Measurements from ENCODE around the gene NPTX1. TPM values are rescaled to one million over a fixed set of nuclear protein-coding genes. Genes with fewer than 3 reads are reported as not detected.

NPTX1 gene
- total and polyA plus RNA-seq, 4 donors, result under 0.01 TPM; not detected in 3

GRCh38 chr17:80455784-80456183, 20.6 kb downstream of the NPTX1 start:
- Histone ChIP-seq H3K4me3 (ENCODE audit: low read depth in 1 of 3, low read length in 3 of 3) (no peak overlapping the region), H3K36me3 (ENCODE audit: control insufficient read depth in 4 of 4, insufficient read depth in 3 of 4, low read depth in 1 of 4, low read length in 3 of 4) (no peaks in the 10 kb centered on the region), H3K4me1 (ENCODE audit: control insufficient read depth in 4 of 4, insufficient read depth in 4 of 4, low read length in 3 of 4) (peaks cover 4 to 14% (median 13%) of the 10 kb centered on the region in 4 donors), H3K27ac (ENCODE audit: low read depth in 1 of 2, low read length in 2 of 2) (no peak overlapping the region), H3K9me3 (ENCODE audit: control insufficient read depth in 4 of 4, low read length in 3 of 4) (no peaks in the 10 kb centered on the region), H3K27me3 (ENCODE audit: control insufficient read depth in 4 of 4, insufficient read depth in 4 of 4, low read length in 3 of 4) (no peaks in the 10 kb centered on the region), H3K9ac (ENCODE audit: low read depth in 1 of 2, low read length in 2 of 2) (peak overlapping the region in 1 of 2 donors; percentile 70)
- TF ChIP-seq SP1 (IDR thresholded peaks at IDR 0.05) (no peak), RAD21 (IDR thresholded peaks at IDR 0.05) (no peak), FOXA1 (IDR thresholded peaks at IDR 0.05) (no peak), JUND (IDR thresholded peaks at IDR 0.05) (no peak), HNF4A (conservative IDR thresholded peaks at IDR 0.05) (no peak), YY1 (IDR thresholded peaks at IDR 0.05) (no peak)
- TF ChIP-seq, protein P1, sequence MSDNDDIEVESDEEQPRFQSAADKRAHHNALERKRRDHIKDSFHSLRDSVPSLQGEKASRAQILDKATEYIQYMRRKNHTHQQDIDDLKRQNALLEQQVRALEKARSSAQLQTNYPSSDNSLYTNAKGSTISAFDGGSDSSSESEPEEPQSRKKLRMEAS (IDR thresholded peaks at IDR 0.05), result no peak
- WGBS, result 77% methylated on average over 4 of the region's 4 CpGs
- DNase-seq (ENCODE audit: low spot score), result no peak

- WGBS, result 5% methylated on average over 20 of the region's 20 CpGs
- peak overlapping the region; percentile 85 to 92 (median 90) for H3K4me3 ChIP-seq (ENCODE audit: low read depth in 1 of 3, low read length in 3 of 3)
- peak overlapping the region; percentile 96 to 97 for H3K27ac ChIP-seq (ENCODE audit: low read depth in 1 of 2, low read length in 2 of 2)
- H3K9ac ChIP-seq (ENCODE audit: low read depth in 1 of 2, low read length in 2 of 2), result peak overlapping the region; percentile 31 to 70
- no peaks in the 10 kb centered on the region for H3K36me3 ChIP-seq (ENCODE audit: control insufficient read depth in 4 of 4, insufficient read depth in 3 of 4, low read depth in 1 of 4, low read length in 3 of 4)
- TF ChIP-seq, protein P2, sequence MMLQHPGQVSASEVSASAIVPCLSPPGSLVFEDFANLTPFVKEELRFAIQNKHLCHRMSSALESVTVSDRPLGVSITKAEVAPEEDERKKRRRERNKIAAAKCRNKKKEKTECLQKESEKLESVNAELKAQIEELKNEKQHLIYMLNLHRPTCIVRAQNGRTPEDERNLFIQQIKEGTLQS (IDR thresholded peaks at IDR 0.05), result no peak
- TF ChIP-seq TAF1 (conservative IDR thresholded peaks at IDR 0.05), result peak; percentile 30
- H3K27me3 ChIP-seq (ENCODE audit: control insufficient read depth in 4 of 4, insufficient read depth in 4 of 4, low read length in 3 of 4), result no peaks in the 10 kb centered on the region
- no peak for DNase-seq (ENCODE audit: low spot score)
- H3K4me1 ChIP-seq (ENCODE audit: control insufficient read depth in 4 of 4, insufficient read depth in 4 of 4, low read length in 3 of 4), result peaks cover 4 to 14% (median 13%) of the 10 kb centered on the region in 4 donors
- H3K9me3 ChIP-seq (ENCODE audit: control insufficient read depth in 4 of 4, low read length in 3 of 4), result no peaks in the 10 kb centered on the region
These were observed 21.1 kb downstream of the NPTX1 start for GRCh38 chr17:80455336-80455710.

DNA sequence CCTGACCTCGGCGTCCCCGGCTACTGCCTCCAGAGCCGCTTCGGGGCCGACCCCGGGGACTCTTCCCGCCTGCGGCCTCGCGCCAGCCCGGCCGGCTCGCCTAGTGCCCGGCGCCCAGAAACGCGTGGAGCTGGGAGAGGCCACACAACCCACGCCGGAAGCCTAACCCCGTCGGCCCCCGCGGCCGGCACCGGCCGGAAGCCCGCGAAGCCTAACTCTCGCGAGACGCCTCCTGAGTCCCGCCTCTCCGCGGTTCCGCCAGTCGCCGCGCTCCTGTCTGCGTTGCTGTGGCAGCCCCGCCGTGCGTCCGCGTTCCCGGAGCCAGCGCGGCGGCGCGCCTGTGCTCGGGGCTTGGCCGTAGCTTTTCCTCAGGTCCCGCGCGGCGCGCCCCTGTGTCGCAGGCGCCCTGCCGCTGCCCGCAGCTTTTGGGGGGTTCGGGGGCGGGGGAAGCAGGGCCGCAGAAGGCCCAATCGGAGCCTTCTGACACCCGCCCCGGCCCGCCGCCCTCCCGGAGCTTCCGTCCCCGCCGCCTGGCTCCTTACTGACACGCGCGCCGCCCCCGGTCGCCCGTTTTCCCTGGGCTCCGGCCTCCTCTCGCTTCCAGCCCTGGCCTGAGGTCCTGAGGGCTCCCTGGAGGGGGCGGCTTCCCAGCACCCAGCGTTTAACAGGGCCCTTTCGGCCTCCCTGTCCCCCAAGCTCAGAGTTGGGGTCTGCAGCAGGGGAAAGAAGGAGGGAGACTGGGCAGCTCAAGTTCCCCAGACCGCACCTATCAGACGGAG, 21.7 kb downstream of the NPTX1 start:
- Histone ChIP-seq H3K9ac (ENCODE audit: low read depth in 1 of 2, low read length in 2 of 2) (peak overlapping the region; percentile 31 to 70), H3K27me3 (ENCODE audit: control insufficient read depth in 4 of 4, insufficient read depth in 4 of 4, low read length in 3 of 4) (no peaks in the 10 kb centered on the region), H3K9me3 (ENCODE audit: control insufficient read depth in 4 of 4, low read length in 3 of 4) (no peaks in the 10 kb centered on the region), H3K27ac (ENCODE audit: low read depth in 1 of 2, low read length in 2 of 2) (peak overlapping the region; percentile 96 to 97), H3K4me3 (ENCODE audit: low read depth in 1 of 3, low read length in 3 of 3) (peak overlapping the region; percentile 85 to 92 (median 90)), H3K4me1 (ENCODE audit: control insufficient read depth in 4 of 4, insufficient read depth in 4 of 4, low read length in 3 of 4) (peaks cover 4 to 14% (median 13%) of the 10 kb centered on the region in 4 donors), H3K36me3 (ENCODE audit: control insufficient read depth in 4 of 4, insufficient read depth in 3 of 4, low read depth in 1 of 4, low read length in 3 of 4) (no peaks in the 10 kb centered on the region)
- DNase-seq (ENCODE audit: low spot score), result peak; percentile 94
- WGBS, result under 1% methylated on average over 88 of the region's 88 CpGs
- TF ChIP-seq GABPA (IDR thresholded peaks at IDR 0.05 in 1 of 2, conservative IDR thresholded peaks at IDR 0.05 in 1 of 2) (peak; percentile 64 to 92), TAF1 (conservative IDR thresholded peaks at IDR 0.05) (no peak), EGR1 (IDR thresholded peaks at IDR 0.05; ENCODE audit: low read depth in 2 of 2) (peak in 1 of 2 donors; percentile 47), RAD21 (IDR thresholded peaks at IDR 0.05) (peak in 1 of 2 donors; percentile 1)
- TF ChIP-seq, protein P3, sequence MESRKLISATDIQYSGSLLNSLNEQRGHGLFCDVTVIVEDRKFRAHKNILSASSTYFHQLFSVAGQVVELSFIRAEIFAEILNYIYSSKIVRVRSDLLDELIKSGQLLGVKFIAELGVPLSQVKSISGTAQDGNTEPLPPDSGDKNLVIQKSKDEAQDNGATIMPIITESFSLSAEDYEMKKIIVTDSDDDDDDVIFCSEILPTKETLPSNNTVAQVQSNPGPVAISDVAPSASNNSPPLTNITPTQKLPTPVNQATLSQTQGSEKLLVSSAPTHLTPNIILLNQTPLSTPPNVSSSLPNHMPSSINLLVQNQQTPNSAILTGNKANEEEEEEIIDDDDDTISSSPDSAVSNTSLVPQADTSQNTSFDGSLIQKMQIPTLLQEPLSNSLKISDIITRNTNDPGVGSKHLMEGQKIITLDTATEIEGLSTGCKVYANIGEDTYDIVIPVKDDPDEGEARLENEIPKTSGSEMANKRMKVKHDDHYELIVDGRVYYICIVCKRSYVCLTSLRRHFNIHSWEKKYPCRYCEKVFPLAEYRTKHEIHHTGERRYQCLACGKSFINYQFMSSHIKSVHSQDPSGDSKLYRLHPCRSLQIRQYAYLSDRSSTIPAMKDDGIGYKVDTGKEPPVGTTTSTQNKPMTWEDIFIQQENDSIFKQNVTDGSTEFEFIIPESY (IDR thresholded peaks at IDR 0.05), result peak; percentile 98
- TF ChIP-seq, protein P2 (IDR thresholded peaks at IDR 0.05), result no peak
- TF ChIP-seq, protein P1 (IDR thresholded peaks at IDR 0.05), result no peak
